PFSK-1 (cell line): Measurements from ENCODE around the gene RNPS1.

Experiments
- POLR2AphosphoS5 ChIP-seq: IDR thresholded peaks from 2 replicates; pipeline ENCODE4 v1.6.1; 2012; ENCODE audit warnings: low read depth, mild to moderate bottlenecking, control low read depth, low read length, moderate library complexity
- SIN3A ChIP-seq: IDR thresholded peaks from 2 replicates; pipeline ENCODE4 v1.6.1; 2012; ENCODE audit warnings: mild to moderate bottlenecking, low read length, moderate library complexity, borderline replicate concordance; ENCODE audit not compliant: insufficient read depth
- TAF1 ChIP-seq: IDR thresholded peaks from 2 replicates; pipeline ENCODE4 v1.6.1; 2012; ENCODE audit warnings: low read length, control low read depth, borderline replicate concordance; ENCODE audit not compliant: insufficient read depth
- TF ChIP-seq, protein P1 (sequence below), 2 experiments: IDR thresholded peaks; 2 replicates each; pipeline versions ENCODE4 v1.6.1 to v1.8.0; 2011 to 2012; ENCODE audit warnings: low read depth in 2 of 2, low read length in 2 of 2, control low read depth in 1 of 2, inconsistent platforms in 1 of 2, mild to moderate bottlenecking in 1 of 2, moderate library complexity in 1 of 2; ENCODE audit not compliant: insufficient read depth in 1 of 2

GRCh38 chr16:2214719-2214968 lies 53.3 kb downstream of the RNPS1 start, which contains the start of gene PGP:
- TF ChIP-seq, protein P1, sequence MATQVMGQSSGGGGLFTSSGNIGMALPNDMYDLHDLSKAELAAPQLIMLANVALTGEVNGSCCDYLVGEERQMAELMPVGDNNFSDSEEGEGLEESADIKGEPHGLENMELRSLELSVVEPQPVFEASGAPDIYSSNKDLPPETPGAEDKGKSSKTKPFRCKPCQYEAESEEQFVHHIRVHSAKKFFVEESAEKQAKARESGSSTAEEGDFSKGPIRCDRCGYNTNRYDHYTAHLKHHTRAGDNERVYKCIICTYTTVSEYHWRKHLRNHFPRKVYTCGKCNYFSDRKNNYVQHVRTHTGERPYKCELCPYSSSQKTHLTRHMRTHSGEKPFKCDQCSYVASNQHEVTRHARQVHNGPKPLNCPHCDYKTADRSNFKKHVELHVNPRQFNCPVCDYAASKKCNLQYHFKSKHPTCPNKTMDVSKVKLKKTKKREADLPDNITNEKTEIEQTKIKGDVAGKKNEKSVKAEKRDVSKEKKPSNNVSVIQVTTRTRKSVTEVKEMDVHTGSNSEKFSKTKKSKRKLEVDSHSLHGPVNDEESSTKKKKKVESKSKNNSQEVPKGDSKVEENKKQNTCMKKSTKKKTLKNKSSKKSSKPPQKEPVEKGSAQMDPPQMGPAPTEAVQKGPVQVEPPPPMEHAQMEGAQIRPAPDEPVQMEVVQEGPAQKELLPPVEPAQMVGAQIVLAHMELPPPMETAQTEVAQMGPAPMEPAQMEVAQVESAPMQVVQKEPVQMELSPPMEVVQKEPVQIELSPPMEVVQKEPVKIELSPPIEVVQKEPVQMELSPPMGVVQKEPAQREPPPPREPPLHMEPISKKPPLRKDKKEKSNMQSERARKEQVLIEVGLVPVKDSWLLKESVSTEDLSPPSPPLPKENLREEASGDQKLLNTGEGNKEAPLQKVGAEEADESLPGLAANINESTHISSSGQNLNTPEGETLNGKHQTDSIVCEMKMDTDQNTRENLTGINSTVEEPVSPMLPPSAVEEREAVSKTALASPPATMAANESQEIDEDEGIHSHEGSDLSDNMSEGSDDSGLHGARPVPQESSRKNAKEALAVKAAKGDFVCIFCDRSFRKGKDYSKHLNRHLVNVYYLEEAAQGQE (IDR thresholded peaks at IDR 0.05; ENCODE audit: insufficient read depth in 1 of 2, low read depth in 2 of 2, low read length in 2 of 2), result no peak
- TF ChIP-seq POLR2AphosphoS5 (no peak), SIN3A (no peak), TAF1 (no peak)
